ENCODE data around the gene BBS1. TPM values are rescaled to one million over a fixed set of nuclear protein-coding genes. Genes with fewer than 3 reads are reported as not detected.
"Not testable (repeated sequence)": the region's sequence is repeated elsewhere in the genome, so short reads cannot be mapped to it uniquely, and the experiment has no call there.

Gene BBS1
- total RNA-seq, 3 donors from 2014 or later: 13.1 to 13.8 (median 13.6) TPM

GRCh38 chr11:66529655-66530054, 19.2 kb downstream of the BBS1 start:
- Mint-ChIP-seq H3K4me1 (ENCODE audit: low read depth) (no peaks in the 10 kb centered on the region), H3K36me3 (ENCODE audit: insufficient read depth) (peaks cover 9% of the 10 kb centered on the region), H3K4me3 (no peak overlapping the region), H3K27me3 (ENCODE audit: low read depth) (no peaks in the 10 kb centered on the region), H3K9me3 (no peaks in the 10 kb centered on the region)
- DNase-seq (no peak), ATAC-seq (no peak)

GRCh38 chr11:66530927-66531709, 20.7 kb downstream of the BBS1 start:
- Mint-ChIP-seq H3K9me3 (no peaks in the 10 kb centered on the region), H3K4me1 (ENCODE audit: low read depth) (no peaks in the 10 kb centered on the region), H3K36me3 (ENCODE audit: insufficient read depth) (peaks cover 13% of the 10 kb centered on the region), H3K27me3 (ENCODE audit: low read depth) (no peaks in the 10 kb centered on the region), H3K4me3 (no peak overlapping the region)
- ATAC-seq: no peak
- DNase-seq: no peak

GRCh38 chr11:66531841-66532240, 21.4 kb downstream of the BBS1 start:
- ATAC-seq: no peak
- DNase-seq: no peak
- no peak overlapping the region for H3K4me3 Mint-ChIP-seq

GRCh38 chr11:66532784-66533183, 22.3 kb downstream of the BBS1 start:
- Mint-ChIP-seq H3K4me1 (ENCODE audit: low read depth) (no peaks in the 10 kb centered on the region), H3K36me3 (ENCODE audit: insufficient read depth) (peaks cover 18% of the 10 kb centered on the region), H3K9me3 (no peaks in the 10 kb centered on the region), H3K4me3 (no peak overlapping the region), H3K27me3 (ENCODE audit: low read depth) (no peaks in the 10 kb centered on the region)
- no peak for ATAC-seq
- DNase-seq: no peak

More at GRCh38 chr11:66531841-66532240, 21.4 kb downstream of the BBS1 start:
- Mint-ChIP-seq H3K36me3 (ENCODE audit: insufficient read depth) (peaks cover 14% of the 10 kb centered on the region), H3K4me1 (ENCODE audit: low read depth) (no peaks in the 10 kb centered on the region), H3K9me3 (no peaks in the 10 kb centered on the region), H3K27me3 (ENCODE audit: low read depth) (no peaks in the 10 kb centered on the region)

GRCh38 chr11:66539170-66539869, 28.9 kb downstream of the BBS1 start:
- no peak overlapping the region for H3K4me3 Mint-ChIP-seq

GRCh38 chr11:66539870-66540213, 29.4 kb downstream of the BBS1 start:
- no peaks in the 10 kb centered on the region for H3K27me3 Mint-ChIP-seq (ENCODE audit: low read depth)
- no peak overlapping the region for H3K4me3 Mint-ChIP-seq
- ATAC-seq (no peak), DNase-seq (no peak)
- H3K36me3 Mint-ChIP-seq (ENCODE audit: insufficient read depth): peaks cover 32% of the 10 kb centered on the region
- peaks cover 29% of the 10 kb centered on the region for H3K4me1 Mint-ChIP-seq (ENCODE audit: low read depth)
- no peaks in the 10 kb centered on the region for H3K9me3 Mint-ChIP-seq

More at GRCh38 chr11:66539170-66539869, 28.9 kb downstream of the BBS1 start:
- Mint-ChIP-seq H3K27me3 (ENCODE audit: low read depth) (no peaks in the 10 kb centered on the region), H3K36me3 (ENCODE audit: insufficient read depth) (peaks cover 32% of the 10 kb centered on the region), H3K9me3 (no peaks in the 10 kb centered on the region), H3K4me1 (ENCODE audit: low read depth) (peaks cover 27% of the 10 kb centered on the region)
- ATAC-seq: no peak
- DNase-seq: no peak

GRCh38 chr11:66540598-66540997, 30.2 kb downstream of the BBS1 start:
- ATAC-seq; H3K27me3 Mint-ChIP-seq (ENCODE audit: low read depth); DNase-seq; H3K9me3 Mint-ChIP-seq; H3K4me3 Mint-ChIP-seq: not testable (repeated sequence)
- Mint-ChIP-seq H3K4me1 (ENCODE audit: low read depth) (peaks cover 33% of the 10 kb centered on the region), H3K36me3 (ENCODE audit: insufficient read depth) (peaks cover 29% of the 10 kb centered on the region)

- Mint-ChIP-seq H3K27me3 (ENCODE audit: low read depth) (no peaks in the 10 kb centered on the region), H3K4me3 (no peak overlapping the region), H3K9me3 (no peaks in the 10 kb centered on the region), H3K4me1 (ENCODE audit: low read depth) (peaks cover 38% of the 10 kb centered on the region), H3K36me3 (ENCODE audit: insufficient read depth) (peaks cover 22% of the 10 kb centered on the region)
- no peak for DNase-seq
- ATAC-seq: no peak
These were observed 31.5 kb downstream of the BBS1 start for GRCh38 chr11:66541892-66542291.

GRCh38 chr11:66542362-66542761, 31.9 kb downstream of the BBS1 start:
- Mint-ChIP-seq H3K4me3 (no peak overlapping the region), H3K4me1 (ENCODE audit: low read depth) (peaks cover 38% of the 10 kb centered on the region), H3K9me3 (no peaks in the 10 kb centered on the region), H3K36me3 (ENCODE audit: insufficient read depth) (peaks cover 21% of the 10 kb centered on the region), H3K27me3 (ENCODE audit: low read depth) (no peaks in the 10 kb centered on the region)
- ATAC-seq (no peak), DNase-seq (no peak)

- ATAC-seq (peak; percentile 19 to 35), DNase-seq (peak; percentile 35)
- Mint-ChIP-seq H3K27me3 (ENCODE audit: low read depth) (no peaks in the 10 kb centered on the region), H3K4me1 (ENCODE audit: low read depth) (peaks cover 38% of the 10 kb centered on the region), H3K36me3 (ENCODE audit: insufficient read depth) (peaks cover 18% of the 10 kb centered on the region), H3K9me3 (no peaks in the 10 kb centered on the region), H3K4me3 (peak overlapping the region; percentile 74)
These were observed 33.0 kb downstream of the BBS1 start for GRCh38 chr11:66543263-66544107.

GRCh38 chr11:66544952-66545351, 34.5 kb downstream of the BBS1 start:
- peak overlapping the region; percentile 89 for H3K4me3 Mint-ChIP-seq
- ATAC-seq; H3K9me3 Mint-ChIP-seq; H3K27me3 Mint-ChIP-seq (ENCODE audit: low read depth); DNase-seq: not testable (repeated sequence)
- H3K4me1 Mint-ChIP-seq (ENCODE audit: low read depth): peaks cover 38% of the 10 kb centered on the region
- peaks cover 14% of the 10 kb centered on the region for H3K36me3 Mint-ChIP-seq (ENCODE audit: insufficient read depth)

GRCh38 chr11:66545701-66546367, 35.4 kb downstream of the BBS1 start, which contains the start of gene ZDHHC24:
Gene ZDHHC24 (minus strand): TSS chr11:66546048. CDS start chr11:66546003, 45 bp downstream.
- peak; percentile 87 to 89 for ATAC-seq
- DNase-seq: peak; percentile 76
- Mint-ChIP-seq H3K4me1 (ENCODE audit: low read depth) (peaks cover 38% of the 10 kb centered on the region), H3K9me3 (no peaks in the 10 kb centered on the region), H3K4me3 (peak within 1 kb of the TSS; percentile 89), H3K36me3 (ENCODE audit: insufficient read depth) (peaks cover 14% of the 10 kb centered on the region), H3K27me3 (ENCODE audit: low read depth) (no peaks in the 10 kb centered on the region)

- H3K9me3 Mint-ChIP-seq: no peaks in the 10 kb centered on the region
- H3K36me3 Mint-ChIP-seq (ENCODE audit: insufficient read depth): peaks cover 11% of the 10 kb centered on the region
- peak within 1 kb of the TSS; percentile 89 for H3K4me3 Mint-ChIP-seq
- no peak for DNase-seq
- peaks cover 37% of the 10 kb centered on the region for H3K4me1 Mint-ChIP-seq (ENCODE audit: low read depth)
- peak; percentile 2 to 4 for ATAC-seq
- no peaks in the 10 kb centered on the region for H3K27me3 Mint-ChIP-seq (ENCODE audit: low read depth)
These were observed 36.0 kb downstream of the BBS1 start, which contains the start of gene ACTN3 for GRCh38 chr11:66546368-66546965. Gene ACTN3 (plus strand): TSS chr11:66546903. CDS start chr11:66546938, 35 bp downstream.

All from activated T-cell treated with anti-CD3 and anti-CD28 coated beads, Interleukin-2, amount 50 U/mL, for 4 hours (primary cell).